IMR-90 (cell line): ENCODE results near the gene TMEM141. TPM values are rescaled to one million over a fixed set of nuclear protein-coding genes. Genes with fewer than 3 reads are reported as not detected.

Source experiments
- ATAC-seq: fragments of 200-7000 bp; cut with Tn5 transposase; 2 replicates; pipeline ENCODE4 v1.9.1; 2020; ENCODE audit warnings: low read depth, mild to moderate bottlenecking, moderate library complexity
- BruUV-seq: library from RNA; stranded (reverse); fragments of 400-500 nt; replicated peaks from 2 replicates; lab custom pipeline; 2021; lab: Mats Ljungman, UMichigan
- CTCF ChIA-PET: fragments of 300-600 bp; formaldehyde crosslinking; extraction: SDS; loops from one replicate; lab custom pipeline; 2021; ENCODE audit warnings: antibody characterized with exemption; lab: Yijun Ruan, JAX
- POLR2A ChIA-PET: fragments of 300-600 bp; sonication (Branson Sonifier 250); formaldehyde crosslinking; loops from one replicate; lab custom pipeline; 2022; ENCODE audit warnings: antibody characterized with exemption; ENCODE audit not compliant: unreplicated experiment; lab: Charles Lee
- DNase-seq: peaks from one replicate; pipeline ENCODE4 v3.0.0; 2013
- H2AFZ ChIP-seq: replicated peaks from 2 replicates; pipeline ENCODE3; 2013; ENCODE audit warnings: low read length, mild to moderate bottlenecking; ENCODE audit not compliant: poor library complexity
- H2AK5ac ChIP-seq: 2 replicates; pipeline ENCODE4 v1.6.1; 2013; ENCODE audit warnings: low read depth, low read length, inconsistent platforms
- H2AK9ac ChIP-seq: replicated peaks from 2 replicates; pipeline ENCODE3; 2013; ENCODE audit warnings: mild to moderate bottlenecking, low read depth, low read length, moderate library complexity; ENCODE audit not compliant: poor library complexity
- H2BK120ac ChIP-seq: 2 replicates; pipeline ENCODE4 v1.6.1; 2013; ENCODE audit warnings: low read depth, low read length, inconsistent platforms
- H2BK15ac ChIP-seq: 3 replicates; pipeline ENCODE4 v1.6.1; 2013; ENCODE audit warnings: low read depth, low read length, inconsistent platforms
- H2BK20ac ChIP-seq: 2 replicates; pipeline ENCODE4 v1.6.1; 2013; ENCODE audit warnings: low read depth, mild to moderate bottlenecking, inconsistent platforms, low read length, moderate library complexity
- H2BK5ac ChIP-seq: 2 replicates; pipeline ENCODE4 v1.6.1; 2013; ENCODE audit warnings: mild to moderate bottlenecking, low read depth, low read length, inconsistent platforms; ENCODE audit not compliant: poor library complexity, severe bottlenecking
- H3K14ac ChIP-seq: replicated peaks from 2 replicates; pipeline ENCODE4 v1.6.1; 2013; ENCODE audit warnings: low read depth, low read length, inconsistent platforms
- H3K18ac ChIP-seq: 2 replicates; pipeline ENCODE4 v1.6.1; 2013; ENCODE audit warnings: low read depth, low read length, control low read depth
- H3K23ac ChIP-seq: 2 replicates; pipeline ENCODE4 v1.6.1; 2013; ENCODE audit warnings: low read depth, low read length, inconsistent platforms
- H3K27ac ChIP-seq: 2 replicates; pipeline ENCODE4 v1.5.1; 2013; ENCODE audit warnings: mild to moderate bottlenecking, control low read depth, low read length; ENCODE audit not compliant: insufficient read depth
- H3K27me3 ChIP-seq: 2 replicates; pipeline ENCODE4 v1.6.1; 2013; ENCODE audit warnings: low read length; ENCODE audit not compliant: control insufficient read depth, insufficient read depth
- H3K36me3 ChIP-seq: 2 replicates; pipeline ENCODE4 v1.6.1; 2013; ENCODE audit warnings: low read length, mixed read lengths; ENCODE audit not compliant: control insufficient read depth, insufficient read depth
- H3K4ac ChIP-seq: 2 replicates; pipeline ENCODE4 v1.6.1; 2013; ENCODE audit warnings: low read depth, low read length, inconsistent platforms
- H3K4me1 ChIP-seq: 2 replicates; pipeline ENCODE4 v1.6.1; 2013; ENCODE audit warnings: low read length, mixed read lengths; ENCODE audit not compliant: control insufficient read depth, insufficient read depth
- H3K4me2 ChIP-seq: 2 replicates; pipeline ENCODE4 v1.6.1; 2013; ENCODE audit warnings: low read depth, mild to moderate bottlenecking, control low read depth, low read length, moderate library complexity
- H3K4me3 ChIP-seq: 2 replicates; pipeline ENCODE4 v1.5.1; 2013; ENCODE audit warnings: low read depth, mild to moderate bottlenecking, control low read depth, low read length, moderate library complexity; ENCODE audit not compliant: insufficient read depth
- H3K56ac ChIP-seq: 2 replicates; pipeline ENCODE4 v1.6.1; 2013; ENCODE audit warnings: low read length, inconsistent platforms; ENCODE audit not compliant: insufficient read depth; ENCODE audit errors: extremely low read depth
- H3K79me1 ChIP-seq, 2 experiments: 2 replicates each; pipeline ENCODE4 v1.6.1; 2013; ENCODE audit warnings: low read length in 2 of 2, inconsistent platforms in 1 of 2, low read depth in 1 of 2
- H3K9ac ChIP-seq: 2 replicates; pipeline ENCODE4 v1.6.1; 2013; ENCODE audit warnings: low read depth, low read length, control low read depth
- H3K9me1 ChIP-seq: 2 replicates; pipeline ENCODE4 v1.6.1; 2013; ENCODE audit warnings: low read length, inconsistent platforms; ENCODE audit not compliant: insufficient read depth
- H3K9me3 ChIP-seq: 2 replicates; pipeline ENCODE4 v1.6.1; 2013; ENCODE audit warnings: low read length; ENCODE audit not compliant: control insufficient read depth, insufficient read depth
- H4K20me1 ChIP-seq: 2 replicates; pipeline ENCODE4 v1.6.1; 2013; ENCODE audit warnings: low read length, inconsistent platforms; ENCODE audit not compliant: insufficient read depth
- H4K5ac ChIP-seq: 2 replicates; pipeline ENCODE4 v1.6.1; 2013; ENCODE audit warnings: mild to moderate bottlenecking, low read depth, low read length, control low read depth
- H4K8ac ChIP-seq, 2 experiments: 2 replicates each; pipeline ENCODE4 v1.6.1; 2013; ENCODE audit warnings: low read depth in 2 of 2, low read length in 2 of 2, control low read depth in 1 of 2, inconsistent platforms in 1 of 2
- H4K91ac ChIP-seq: 2 replicates; pipeline ENCODE4 v1.6.1; 2013; ENCODE audit warnings: low read depth, low read length, inconsistent platforms; ENCODE audit not compliant: insufficient read depth
- FOS ChIP-seq: fragments of 150-350 bp; IDR thresholded peaks from 2 replicates; pipeline ENCODE4 v1.6.1; 2016; ENCODE audit warnings: low read depth, low read length
- MAFK ChIP-seq: IDR thresholded peaks from 2 replicates; pipeline ENCODE4 v1.6.1; 2012; ENCODE audit warnings: low read depth, low read length, improper control_type of control experiment
- MAZ ChIP-seq: IDR thresholded peaks from 2 replicates; pipeline ENCODE4 v1.6.1; 2012; ENCODE audit warnings: low read depth, mild to moderate bottlenecking, low read length, improper control_type of control experiment, moderate library complexity, borderline replicate concordance
- MXI1 ChIP-seq: IDR thresholded peaks from 2 replicates; pipeline ENCODE4 v1.6.1; 2012; ENCODE audit warnings: low read depth, mild to moderate bottlenecking, low read length, moderate library complexity, borderline replicate concordance
- POLR2A ChIP-seq: IDR thresholded peaks from 2 replicates; pipeline ENCODE4 v1.6.1; 2012; ENCODE audit warnings: mild to moderate bottlenecking, low read depth, low read length
- RAD21 ChIP-seq: IDR thresholded peaks from 2 replicates; pipeline ENCODE4 v1.6.1; 2012; ENCODE audit warnings: low read length, improper control_type of control experiment
- RCOR1 ChIP-seq: IDR thresholded peaks from 2 replicates; pipeline ENCODE4 v1.6.1; 2012; ENCODE audit warnings: mild to moderate bottlenecking, low read length, improper control_type of control experiment; ENCODE audit not compliant: insufficient replicate concordance
- RFX5 ChIP-seq: IDR thresholded peaks from 2 replicates; pipeline ENCODE4 v1.8.0; 2012; ENCODE audit warnings: low read depth, mild to moderate bottlenecking, low read length, moderate library complexity
- SMC3 ChIP-seq: fragments of 150-350 bp; IDR thresholded peaks from 2 replicates; pipeline ENCODE4 v1.6.1; 2016; ENCODE audit warnings: low read depth, mild to moderate bottlenecking, antibody characterized with exemption, low read length, moderate library complexity
- WGBS, 2 experiments: methylation state at CpG; one replicate each; pipeline versions ENCODE4 v1.1.5 to v1.1.7; 2013; ENCODE audit warnings: missing lambda C conversion rate in 2 of 2; ENCODE audit not compliant: insufficient read length in 1 of 2; ENCODE audit errors: extremely low coverage in 2 of 2; 5-methylcytosine and 5-hydroxymethylcytosine counted together
- dilution Hi-C: fragments of 300-500 bp; cut with HindIII; formaldehyde crosslinking; loops from one replicate; pipeline ENCODE4 v1.14.3; 2018; ENCODE audit warnings: low sequenced_read_pairs; ENCODE audit not compliant: unreplicated experiment
- in situ Hi-C: fragments of 300-500 bp; cut with MboI; formaldehyde crosslinking; loops from 3 replicates; pipeline ENCODE4 v1.14.3; 2019; ENCODE audit warnings: low sequenced_read_pairs, inconsistent platforms, mixed read lengths
- intact Hi-C: fragments of 100-400 bp; cut with micrococcal nuclease; formaldehyde crosslinking; loops from 2 replicates; pipeline ENCODE4 v1.10.0; 2022
- polyA plus RNA-seq, 3 experiments: library from polyadenylated mRNA; depleted of rRNA; stranded (reverse); fragments of >200 nt; gene quantifications; 2 replicates each; pipeline ENCODE4 v1.2.3, GENCODE V29; 2012; ENCODE audit warnings: low replicate concordance in 1 of 3
- total RNA-seq: library from RNA; depleted of rRNA; stranded (reverse); fragments of >200 nt; gene quantifications from 2 replicates; pipeline ENCODE4 v1.2.3, GENCODE V29; 2012
- TF ChIP-seq, protein P1 (sequence below): fragments of 150-350 bp; IDR thresholded peaks from 2 replicates; pipeline ENCODE4 v1.6.1; 2017; ENCODE audit warnings: mild to moderate bottlenecking, antibody characterized with exemption, low read length, low read depth
- TF ChIP-seq, protein P2 (sequence below): fragments of 150-350 bp; IDR thresholded peaks from 2 replicates; pipeline ENCODE4 v1.6.1; 2016; ENCODE audit warnings: low read depth, mild to moderate bottlenecking, low read length, moderate library complexity, borderline replicate concordance
- TF ChIP-seq, protein P3 (sequence below): conservative IDR thresholded peaks from 2 replicates; pipeline ENCODE4 v1.5.1; 2012; ENCODE audit warnings: mild to moderate bottlenecking, low read depth, low read length, improper control_type of control experiment

Gene TMEM141
- total and polyA plus RNA-seq, 2 of the 4 experiments (the other 2 are of a cell fraction), result 39.1 to 77.8 TPM

DNA sequence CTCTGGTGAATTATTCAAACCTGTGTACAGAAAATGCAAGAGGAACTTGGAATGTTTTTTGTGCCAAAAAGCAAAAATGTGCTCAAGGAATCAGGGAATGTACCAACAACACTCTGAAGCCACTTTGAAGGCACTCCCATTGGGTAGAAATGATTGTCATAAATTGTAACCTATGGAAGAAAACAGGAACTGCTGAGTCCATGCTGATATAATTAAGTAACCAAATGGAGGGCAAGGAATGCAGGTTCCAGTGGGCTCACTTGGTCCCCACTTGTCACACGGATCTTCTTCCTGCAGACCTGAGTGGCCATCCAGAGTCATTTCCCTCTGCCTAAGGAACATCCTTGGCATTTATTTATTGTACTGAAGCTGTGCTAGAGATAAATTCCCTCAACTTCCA, 39.9 kb upstream of the TMEM141 start:
- Histone ChIP-seq H3K27ac (no peak overlapping the region), H3K9ac (no peak overlapping the region), H4K8ac (no peak overlapping the region), H2AFZ (no peak overlapping the region), H2BK20ac (no peak overlapping the region), H3K56ac (no peak overlapping the region), H2BK120ac (no peak overlapping the region), H3K18ac (no peak overlapping the region), H2BK15ac (no peak overlapping the region), H3K36me3 (no peaks in the 10 kb centered on the region), H3K4me1 (no peaks in the 10 kb centered on the region), H3K23ac (no peak overlapping the region), H4K20me1 (no peaks in the 10 kb centered on the region), H2BK5ac (no peak overlapping the region), H3K14ac (no peak overlapping the region), H2AK5ac (no peak overlapping the region), H4K91ac (no peak overlapping the region), H3K9me3 (peaks cover 12% of the 10 kb centered on the region), H3K4me2 (no peak overlapping the region), H3K4ac (no peak overlapping the region), H3K79me1 (no peaks in the 10 kb centered on the region), H2AK9ac (no peak overlapping the region), H4K5ac (no peak overlapping the region), H3K27me3 (peaks cover 11% of the 10 kb centered on the region), H3K4me3 (no peak overlapping the region), H3K9me1 (no peaks in the 10 kb centered on the region)
- ChIA-PET CTCF (no interaction called here), POLR2A (no interaction called here)
- 100% methylated on average over 1 of the region's 1 CpG; no CpG with 5 or more reads in 1 of the 2 experiments for whole genome bisulfite sequencing, 2 experiments
- TF ChIP-seq POLR2A (no peak), MAFK (no peak), MAZ (no peak), RFX5 (no peak), MXI1 (no peak), SMC3 (no peak), RCOR1 (no peak), FOS (no peak), RAD21 (no peak)
- TF ChIP-seq, protein P1, sequence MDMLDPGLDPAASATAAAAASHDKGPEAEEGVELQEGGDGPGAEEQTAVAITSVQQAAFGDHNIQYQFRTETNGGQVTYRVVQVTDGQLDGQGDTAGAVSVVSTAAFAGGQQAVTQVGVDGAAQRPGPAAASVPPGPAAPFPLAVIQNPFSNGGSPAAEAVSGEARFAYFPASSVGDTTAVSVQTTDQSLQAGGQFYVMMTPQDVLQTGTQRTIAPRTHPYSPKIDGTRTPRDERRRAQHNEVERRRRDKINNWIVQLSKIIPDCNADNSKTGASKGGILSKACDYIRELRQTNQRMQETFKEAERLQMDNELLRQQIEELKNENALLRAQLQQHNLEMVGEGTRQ, result no peak
- TF ChIP-seq, protein P2, sequence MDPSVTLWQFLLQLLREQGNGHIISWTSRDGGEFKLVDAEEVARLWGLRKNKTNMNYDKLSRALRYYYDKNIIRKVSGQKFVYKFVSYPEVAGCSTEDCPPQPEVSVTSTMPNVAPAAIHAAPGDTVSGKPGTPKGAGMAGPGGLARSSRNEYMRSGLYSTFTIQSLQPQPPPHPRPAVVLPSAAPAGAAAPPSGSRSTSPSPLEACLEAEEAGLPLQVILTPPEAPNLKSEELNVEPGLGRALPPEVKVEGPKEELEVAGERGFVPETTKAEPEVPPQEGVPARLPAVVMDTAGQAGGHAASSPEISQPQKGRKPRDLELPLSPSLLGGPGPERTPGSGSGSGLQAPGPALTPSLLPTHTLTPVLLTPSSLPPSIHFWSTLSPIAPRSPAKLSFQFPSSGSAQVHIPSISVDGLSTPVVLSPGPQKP, result no peak
- TF ChIP-seq, protein P3, sequence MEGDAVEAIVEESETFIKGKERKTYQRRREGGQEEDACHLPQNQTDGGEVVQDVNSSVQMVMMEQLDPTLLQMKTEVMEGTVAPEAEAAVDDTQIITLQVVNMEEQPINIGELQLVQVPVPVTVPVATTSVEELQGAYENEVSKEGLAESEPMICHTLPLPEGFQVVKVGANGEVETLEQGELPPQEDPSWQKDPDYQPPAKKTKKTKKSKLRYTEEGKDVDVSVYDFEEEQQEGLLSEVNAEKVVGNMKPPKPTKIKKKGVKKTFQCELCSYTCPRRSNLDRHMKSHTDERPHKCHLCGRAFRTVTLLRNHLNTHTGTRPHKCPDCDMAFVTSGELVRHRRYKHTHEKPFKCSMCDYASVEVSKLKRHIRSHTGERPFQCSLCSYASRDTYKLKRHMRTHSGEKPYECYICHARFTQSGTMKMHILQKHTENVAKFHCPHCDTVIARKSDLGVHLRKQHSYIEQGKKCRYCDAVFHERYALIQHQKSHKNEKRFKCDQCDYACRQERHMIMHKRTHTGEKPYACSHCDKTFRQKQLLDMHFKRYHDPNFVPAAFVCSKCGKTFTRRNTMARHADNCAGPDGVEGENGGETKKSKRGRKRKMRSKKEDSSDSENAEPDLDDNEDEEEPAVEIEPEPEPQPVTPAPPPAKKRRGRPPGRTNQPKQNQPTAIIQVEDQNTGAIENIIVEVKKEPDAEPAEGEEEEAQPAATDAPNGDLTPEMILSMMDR, result no peak
- dilution Hi-C loops, result no loop called here
- in situ Hi-C loops, result no loop called here
- intact Hi-C loops, result no loop called here
- BruUV-seq, result no TSS peak
- no peak for DNase-seq
- no peak for ATAC-seq
